Psoas muscle (tissue), 8 donors: ENCODE measurements around the gene SPPL2C. TPM values are rescaled to one million over a fixed set of nuclear protein-coding genes. Genes with fewer than 3 reads are reported as not detected.

Experiments used
- ATAC-seq, 4 donors: fragments of 200-7000 bp; cut with Tn5 transposase; one replicate each; pipeline ENCODE4 v1.9.1; 2020; ENCODE audit warnings: moderate library complexity in 3 of 4, mild to moderate bottlenecking in 2 of 4
- DNase-seq, 2 donors: peaks; one replicate each; pipeline ENCODE4 v3.0.0-alpha.2; 2020
- H3K27ac ChIP-seq: fragments of 200-600 bp; one replicate; pipeline ENCODE4 v1.8.0; 2022
- H3K27me3 ChIP-seq, 3 donors: fragments of 200-600 bp in 1 of 3; one replicate each; pipeline versions ENCODE4 v1.6.1 to v1.8.0; 2013 to 2022; ENCODE audit warnings: low read length in 2 of 3, mild to moderate bottlenecking in 2 of 3, moderate library complexity in 1 of 3; ENCODE audit not compliant: insufficient read depth in 3 of 3
- H3K36me3 ChIP-seq, 2 donors: fragments of 200-600 bp in 1 of 2; one replicate each; pipeline versions ENCODE4 v1.6.1 to v1.8.0; 2013 to 2022; ENCODE audit warnings: low read depth in 1 of 2, mild to moderate bottlenecking in 1 of 2, moderate library complexity in 1 of 2; ENCODE audit not compliant: insufficient read depth in 1 of 2
- H3K4me1 ChIP-seq: fragments of 200-600 bp; one replicate; pipeline ENCODE4 v1.8.0; 2022
- H3K4me3 ChIP-seq: fragments of 200-600 bp; one replicate; pipeline ENCODE4 v1.8.0; 2022; ENCODE audit warnings: mild to moderate bottlenecking
- H3K9me3 ChIP-seq: fragments of 200-600 bp; one replicate; pipeline ENCODE4 v1.8.0; 2022
- WGBS, 3 donors: extraction: QIAGEN DNeasy Blood & Tissue Kit; methylation state at CpG; one replicate each; pipeline versions ENCODE4 v1.1.6 to v1.1.7; 2013; 5-methylcytosine and 5-hydroxymethylcytosine counted together
- intact Hi-C, 2 donors: fragments of 100-400 bp; cut with DNase I; formaldehyde crosslinking; loops; one replicate each; pipeline versions ENCODE4 v1.11.0 to v1.14.2; 2022
- polyA plus RNA-seq, 3 donors: library from polyadenylated mRNA; stranded (reverse); fragments of 200-250 nt; gene quantifications; one replicate each; pipeline ENCODE4 v1.2.3, GENCODE V29; 2013
- total RNA-seq, 4 donors: library from RNA; stranded (reverse); fragmentation: NEBNext Ultra II Directional in 2 of 4; extraction: Animal tissue kit (Norgen Biotek cat#: 25700) in 2 of 4; gene quantifications; one replicate each; pipeline versions ENCODE4 v1.2.1 to v1.2.4, GENCODE V29; 2021 to 2023
- TF ChIP-seq, protein P1 (sequence below): fragments of 200-600 bp; IDR thresholded peaks from one replicate; pipeline ENCODE4 v1.8.0; 2022; ENCODE audit warnings: antibody characterized with exemption
- donor health status: healthy with polysubstance abuse.
- donor health status: DM: no; HTN: no; CAD: no; lungs with moderate emphysema.
- donor health status: Bipolar disorder and iron deficiency.
- donor health status: healthy.
- donor health status: DM: yes; HTN: yes; CAD: no.
- donor health status: DM: no; HTN: no; CAD: no.
- donor health status: DM: no; HTN: no; CAD: no.
- donor health status: DM: yes; HTN: yes; CAD: no.

Gene SPPL2C
- total and polyA plus RNA-seq, 7 donors, result not detected

DNA sequence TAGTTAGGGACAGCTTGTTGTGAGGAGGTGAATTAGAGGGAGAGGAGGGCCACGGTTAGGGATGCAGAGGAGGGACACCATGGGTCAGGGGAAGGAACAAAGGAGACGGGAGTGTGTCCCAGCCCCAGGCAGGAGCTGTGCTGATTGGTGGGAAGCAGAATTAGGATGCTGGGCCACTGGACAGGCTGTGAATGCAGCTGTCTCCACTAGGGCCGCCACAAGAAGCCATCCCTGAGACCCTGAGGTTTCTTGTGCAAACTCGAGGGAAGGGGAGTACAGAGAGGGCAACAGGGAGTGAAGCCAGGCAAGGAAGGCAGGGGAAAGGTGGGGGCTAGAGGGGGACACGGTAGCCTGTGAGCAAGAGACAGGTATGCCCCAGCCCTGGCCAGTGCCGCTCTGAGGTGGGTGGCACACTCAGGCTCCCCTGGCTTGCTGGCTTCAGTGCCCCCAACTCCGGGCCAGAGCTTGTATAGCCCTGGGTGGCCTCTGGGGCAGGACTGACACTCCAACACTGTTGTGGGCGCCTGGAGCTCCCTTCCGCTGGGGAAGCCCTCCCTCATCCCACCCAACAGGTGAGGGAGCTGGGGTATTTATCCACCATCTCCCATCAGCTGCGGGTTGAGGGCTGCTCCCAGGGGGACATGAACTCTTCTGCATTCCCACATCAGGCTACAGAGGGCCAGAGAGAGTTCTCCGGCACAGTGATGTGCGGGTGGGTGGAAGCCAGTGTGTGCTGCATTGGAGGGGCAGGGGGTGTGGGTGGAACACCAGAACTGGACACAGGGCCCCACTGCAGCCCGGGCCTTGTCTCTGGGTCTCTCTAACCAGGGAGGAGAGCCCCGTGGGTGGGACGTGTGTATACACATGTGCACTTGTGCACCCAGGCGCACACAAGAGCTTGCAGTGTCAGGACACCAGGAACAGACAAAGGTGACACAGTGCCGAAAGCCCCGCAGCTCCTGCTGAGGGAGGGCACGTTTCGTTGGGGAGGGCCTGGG, 8.3 kb upstream of the SPPL2C start:
- TF ChIP-seq, protein P1, sequence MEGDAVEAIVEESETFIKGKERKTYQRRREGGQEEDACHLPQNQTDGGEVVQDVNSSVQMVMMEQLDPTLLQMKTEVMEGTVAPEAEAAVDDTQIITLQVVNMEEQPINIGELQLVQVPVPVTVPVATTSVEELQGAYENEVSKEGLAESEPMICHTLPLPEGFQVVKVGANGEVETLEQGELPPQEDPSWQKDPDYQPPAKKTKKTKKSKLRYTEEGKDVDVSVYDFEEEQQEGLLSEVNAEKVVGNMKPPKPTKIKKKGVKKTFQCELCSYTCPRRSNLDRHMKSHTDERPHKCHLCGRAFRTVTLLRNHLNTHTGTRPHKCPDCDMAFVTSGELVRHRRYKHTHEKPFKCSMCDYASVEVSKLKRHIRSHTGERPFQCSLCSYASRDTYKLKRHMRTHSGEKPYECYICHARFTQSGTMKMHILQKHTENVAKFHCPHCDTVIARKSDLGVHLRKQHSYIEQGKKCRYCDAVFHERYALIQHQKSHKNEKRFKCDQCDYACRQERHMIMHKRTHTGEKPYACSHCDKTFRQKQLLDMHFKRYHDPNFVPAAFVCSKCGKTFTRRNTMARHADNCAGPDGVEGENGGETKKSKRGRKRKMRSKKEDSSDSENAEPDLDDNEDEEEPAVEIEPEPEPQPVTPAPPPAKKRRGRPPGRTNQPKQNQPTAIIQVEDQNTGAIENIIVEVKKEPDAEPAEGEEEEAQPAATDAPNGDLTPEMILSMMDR, result no peak
- no peaks in the 10 kb centered on the region for H3K36me3 ChIP-seq
- DNase-seq (no peak), ATAC-seq (no peak)
- H3K27ac ChIP-seq, result no peak overlapping the region
- H3K4me1 ChIP-seq, result no peaks in the 10 kb centered on the region
- 70 to 78% (median 77%) methylated on average over 19 to 20 of the region's 20 CpGs for WGBS, 3 donors
- no peaks in the 10 kb centered on the region for H3K9me3 ChIP-seq
- H3K27me3 ChIP-seq, result no peaks in the 10 kb centered on the region
- H3K4me3 ChIP-seq, result no peak overlapping the region
- intact Hi-C loops, result loop anchor here in 1 of 2 donors (10.0 kb wide), 1 partner anchor 442 kb away; no protein-coding TSS in a partner anchor

DNA sequence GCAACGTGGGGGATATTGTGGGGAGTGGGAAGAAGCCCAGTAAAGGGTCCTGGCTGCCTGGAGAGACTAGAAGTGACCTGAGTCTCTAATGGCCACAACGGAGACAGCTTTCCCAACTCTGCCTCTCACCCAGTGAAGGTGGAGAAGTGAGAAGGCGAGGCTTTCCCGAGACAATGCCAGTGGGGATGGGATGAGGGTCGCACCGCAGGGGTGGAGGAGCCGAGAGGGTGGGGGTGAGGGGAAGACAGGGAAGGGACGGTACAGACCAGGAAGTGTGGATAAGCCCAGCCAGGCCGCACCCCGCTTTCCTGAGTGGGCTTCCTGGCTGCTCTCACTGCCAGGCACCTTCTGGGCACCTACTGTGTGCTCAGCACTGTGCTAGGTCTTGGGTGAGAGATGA, 7.5 kb upstream of the SPPL2C start:
- Histone ChIP-seq H3K27ac (no peak overlapping the region), H3K4me3 (no peak overlapping the region), H3K36me3 (no peaks in the 10 kb centered on the region), H3K4me1 (no peaks in the 10 kb centered on the region), H3K27me3 (no peaks in the 10 kb centered on the region), H3K9me3 (no peaks in the 10 kb centered on the region)
- ATAC-seq (no peak), DNase-seq (no peak)
- TF ChIP-seq, protein P1, result no peak
- WGBS, 3 donors, result 54 to 63% (median 63%) methylated on average over 8 to 10 of the region's 10 CpGs
- intact Hi-C loops, result loop anchor here in 1 of 2 donors (10.0 kb wide), 1 partner anchor 442 kb away; no protein-coding TSS in a partner anchor

DNA sequence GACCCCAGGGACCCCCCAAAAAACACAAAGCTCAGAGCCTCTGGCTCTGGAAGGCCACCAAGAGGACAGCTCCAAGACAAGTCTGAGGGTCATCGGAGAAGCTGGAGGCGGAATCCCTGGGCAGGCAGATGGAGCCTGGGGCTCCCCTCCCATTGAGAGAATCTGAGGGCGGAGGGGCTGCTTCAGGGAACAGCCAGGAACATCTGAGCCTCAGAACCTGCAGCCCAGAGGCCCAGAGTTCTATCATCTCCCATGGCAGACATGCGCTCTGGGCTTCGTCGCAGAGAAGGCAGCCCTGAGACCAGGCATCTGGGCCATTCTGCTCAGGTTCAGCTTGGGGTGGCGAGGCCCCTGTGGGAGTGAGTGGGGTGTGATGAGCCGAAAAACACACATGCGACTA, 7.1 kb upstream of the SPPL2C start:
- 91 to 93% (median 91%) methylated on average over 9 of the region's 9 CpGs for WGBS, 3 donors
- no peak overlapping the region for H3K27ac ChIP-seq
- H3K4me3 ChIP-seq, result no peak overlapping the region
- TF ChIP-seq, protein P1, result no peak
- intact Hi-C loops, result loop anchor here in 1 of 2 donors (10.0 kb wide), 1 partner anchor 443 kb away; no protein-coding TSS in a partner anchor
- no peaks in the 10 kb centered on the region for H3K4me1 ChIP-seq
- DNase-seq, result no peak
- H3K27me3 ChIP-seq, result no peaks in the 10 kb centered on the region
- ATAC-seq, result no peak
- no peaks in the 10 kb centered on the region for H3K36me3 ChIP-seq
- H3K9me3 ChIP-seq, result no peaks in the 10 kb centered on the region

DNA sequence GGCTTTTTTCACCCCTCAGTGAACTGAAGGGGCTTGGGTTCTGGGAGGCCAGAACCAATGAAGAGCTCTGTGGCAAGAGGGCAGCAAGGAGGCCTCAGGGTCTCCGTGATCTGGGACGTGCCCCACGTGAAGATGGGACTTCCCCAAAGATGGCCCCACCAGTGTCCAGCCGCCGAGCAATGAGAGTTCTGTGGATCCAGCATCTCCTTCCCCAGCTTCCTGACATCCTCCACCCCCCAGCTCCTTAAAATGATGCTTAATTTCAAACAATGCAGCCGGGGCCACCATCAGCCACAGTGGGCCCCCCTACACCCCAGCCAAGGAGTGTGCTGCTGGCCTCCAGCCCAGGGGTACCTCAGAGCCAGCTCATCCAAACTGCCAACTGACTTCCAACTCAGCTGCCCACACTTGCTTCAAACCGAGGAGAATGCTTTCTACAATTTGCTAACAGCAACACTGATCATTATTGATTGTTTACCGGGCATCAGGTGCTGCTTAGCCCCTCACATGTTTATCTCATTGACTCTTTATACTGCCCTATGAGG, 5.9 kb upstream of the SPPL2C start:
- DNase-seq (peak in 1 of 2 donors; percentile 1), ATAC-seq (no peak)
- intact Hi-C loops, result loop anchor here in 1 of 2 donors (10.0 kb wide), 1 partner anchor 444 kb away; no protein-coding TSS in a partner anchor
- Histone ChIP-seq H3K4me3 (no peak overlapping the region), H3K27ac (no peak overlapping the region), H3K9me3 (no peaks in the 10 kb centered on the region), H3K4me1 (no peaks in the 10 kb centered on the region), H3K27me3 (no peaks in the 10 kb centered on the region), H3K36me3 (no peaks in the 10 kb centered on the region)
- WGBS, 3 donors, result 64 to 66% (median 66%) methylated on average over 8 of the region's 8 CpGs
- TF ChIP-seq, protein P1, result no peak
